Measurements from ENCODE around the gene MRPS5.
A peak's percentile ranks its signal among the peaks of the same experiment; 100 is the strongest.

Gene MRPS5

GRCh38 chr2:95063086-95063958 is 58.3 kb downstream of the MRPS5 start:
- TF ChIP-seq EZH2 (IDR thresholded peaks at IDR 0.05; ENCODE audit: borderline replicate concordance, low read depth, low read length, severe bottlenecking) (no peak), CTCF (IDR thresholded peaks at IDR 0.05; ENCODE audit: borderline replicate concordance, extremely low read depth, low read length, poor library complexity, severe bottlenecking) (no peak)
- no peaks in the 10 kb centered on the region for H3K9me3 ChIP-seq (ENCODE audit: insufficient read depth, low read length, severe bottlenecking)
- no peak overlapping the region for H3K4me3 ChIP-seq (ENCODE audit: low read depth in 1 of 2, low read length in 2 of 2)
- peak overlapping the region; percentile 85 for H3K27ac ChIP-seq (ENCODE audit: low read length)
- peaks cover 36% of the 10 kb centered on the region for H3K4me1 ChIP-seq (ENCODE audit: insufficient read depth, low read length)
- H3K9ac ChIP-seq (ENCODE audit: low read depth, low read length) = peak overlapping the region; percentile 43
- DNase-seq = peak; percentile 29
- peak overlapping the region; percentile 45; the same call in 1 of the 2 replicates for H2AFZ ChIP-seq (ENCODE audit: low read depth, low read length)
- H3K27me3 ChIP-seq (ENCODE audit: insufficient read depth, low read length, poor library complexity) = no peaks in the 10 kb centered on the region
- no peaks in the 10 kb centered on the region for H4K20me1 ChIP-seq (ENCODE audit: insufficient read depth, low read length)
- ATAC-seq (ENCODE audit: insufficient read depth, low read depth) = peak; percentile 47; the same call in 2 of the 3 replicates
- H3K4me2 ChIP-seq (ENCODE audit: insufficient read depth, low read length) = no peak overlapping the region
- no peaks in the 10 kb centered on the region for H3K79me2 ChIP-seq (ENCODE audit: insufficient read depth, low read length)
- H3K36me3 ChIP-seq (ENCODE audit: insufficient read depth, low read length) = no peaks in the 10 kb centered on the region

GRCh38 chr2:95062242-95063085 is 59.1 kb downstream of the MRPS5 start:
- no peak overlapping the region for H3K4me2 ChIP-seq (ENCODE audit: insufficient read depth, low read length)
- DNase-seq = peak; percentile 38
- H3K36me3 ChIP-seq (ENCODE audit: insufficient read depth, low read length) = no peaks in the 10 kb centered on the region
- peak overlapping the region; percentile 43 for H3K9ac ChIP-seq (ENCODE audit: low read depth, low read length)
- peaks cover 36% of the 10 kb centered on the region for H3K4me1 ChIP-seq (ENCODE audit: insufficient read depth, low read length)
- H3K4me3 ChIP-seq (ENCODE audit: low read depth in 1 of 2, low read length in 2 of 2) = no peak overlapping the region
- no peaks in the 10 kb centered on the region for H3K9me3 ChIP-seq (ENCODE audit: insufficient read depth, low read length, severe bottlenecking)
- peak overlapping the region; percentile 45 for H2AFZ ChIP-seq (ENCODE audit: low read depth, low read length)
- H4K20me1 ChIP-seq (ENCODE audit: insufficient read depth, low read length) = no peaks in the 10 kb centered on the region
- H3K27me3 ChIP-seq (ENCODE audit: insufficient read depth, low read length, poor library complexity) = no peaks in the 10 kb centered on the region
- peak overlapping the region; percentile 85 for H3K27ac ChIP-seq (ENCODE audit: low read length)
- no peaks in the 10 kb centered on the region for H3K79me2 ChIP-seq (ENCODE audit: insufficient read depth, low read length)
- peak; percentile 59 for ATAC-seq (ENCODE audit: insufficient read depth, low read depth)
- no peak for TF ChIP-seq EZH2 (IDR thresholded peaks at IDR 0.05; ENCODE audit: borderline replicate concordance, low read depth, low read length, severe bottlenecking)
- peak; percentile 28 for TF ChIP-seq CTCF (IDR thresholded peaks at IDR 0.05; ENCODE audit: borderline replicate concordance, extremely low read depth, low read length, poor library complexity, severe bottlenecking)

- Histone ChIP-seq H3K9me3 (ENCODE audit: insufficient read depth, low read length, severe bottlenecking) (no peaks in the 10 kb centered on the region), H3K36me3 (ENCODE audit: insufficient read depth, low read length) (no peaks in the 10 kb centered on the region), H3K4me3 (ENCODE audit: low read depth in 1 of 2, low read length in 2 of 2) (no peak overlapping the region), H3K27me3 (ENCODE audit: insufficient read depth, low read length, poor library complexity) (no peaks in the 10 kb centered on the region), H3K27ac (ENCODE audit: low read length) (peak overlapping the region; percentile 85), H3K4me1 (ENCODE audit: insufficient read depth, low read length) (peaks cover 36% of the 10 kb centered on the region), H4K20me1 (ENCODE audit: insufficient read depth, low read length) (no peaks in the 10 kb centered on the region), H3K4me2 (ENCODE audit: insufficient read depth, low read length) (no peak overlapping the region; the same call in 1 of the 2 replicates), H3K79me2 (ENCODE audit: insufficient read depth, low read length) (no peaks in the 10 kb centered on the region), H2AFZ (ENCODE audit: low read depth, low read length) (peak overlapping the region; percentile 65), H3K9ac (ENCODE audit: low read depth, low read length) (peak overlapping the region; percentile 43)
- ATAC-seq (ENCODE audit: insufficient read depth, low read depth) = peak; percentile 77
- TF ChIP-seq EZH2 (IDR thresholded peaks at IDR 0.05; ENCODE audit: borderline replicate concordance, low read depth, low read length, severe bottlenecking) = no peak
- TF ChIP-seq CTCF (IDR thresholded peaks at IDR 0.05; ENCODE audit: borderline replicate concordance, extremely low read depth, low read length, poor library complexity, severe bottlenecking) = no peak
- peak; percentile 59 for DNase-seq
Measured at GRCh38 chr2:95061601-95062183, 59.9 kb downstream of the MRPS5 start.
